ENCODE measurements around the gene P3H2.

DNA sequence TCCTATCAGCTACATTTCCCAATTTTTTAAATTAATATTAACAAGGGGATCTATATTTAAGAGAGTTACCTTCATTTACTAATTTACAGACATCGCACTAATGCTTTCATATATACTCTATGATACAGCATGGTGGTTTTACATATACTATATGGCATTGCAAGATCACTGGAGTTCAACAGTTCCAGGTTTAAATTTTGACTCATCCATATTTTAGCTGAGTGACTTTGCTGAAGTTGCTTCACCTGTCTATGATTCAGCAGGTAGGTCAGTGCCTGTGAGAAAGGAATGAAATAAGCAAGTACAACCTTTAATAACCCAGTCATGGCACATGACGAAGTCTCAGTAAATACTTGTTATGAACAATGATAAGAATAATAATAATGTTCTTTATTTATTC lies 211.1 kb downstream of the P3H2 start:
- TF ChIP-seq, protein P1, sequence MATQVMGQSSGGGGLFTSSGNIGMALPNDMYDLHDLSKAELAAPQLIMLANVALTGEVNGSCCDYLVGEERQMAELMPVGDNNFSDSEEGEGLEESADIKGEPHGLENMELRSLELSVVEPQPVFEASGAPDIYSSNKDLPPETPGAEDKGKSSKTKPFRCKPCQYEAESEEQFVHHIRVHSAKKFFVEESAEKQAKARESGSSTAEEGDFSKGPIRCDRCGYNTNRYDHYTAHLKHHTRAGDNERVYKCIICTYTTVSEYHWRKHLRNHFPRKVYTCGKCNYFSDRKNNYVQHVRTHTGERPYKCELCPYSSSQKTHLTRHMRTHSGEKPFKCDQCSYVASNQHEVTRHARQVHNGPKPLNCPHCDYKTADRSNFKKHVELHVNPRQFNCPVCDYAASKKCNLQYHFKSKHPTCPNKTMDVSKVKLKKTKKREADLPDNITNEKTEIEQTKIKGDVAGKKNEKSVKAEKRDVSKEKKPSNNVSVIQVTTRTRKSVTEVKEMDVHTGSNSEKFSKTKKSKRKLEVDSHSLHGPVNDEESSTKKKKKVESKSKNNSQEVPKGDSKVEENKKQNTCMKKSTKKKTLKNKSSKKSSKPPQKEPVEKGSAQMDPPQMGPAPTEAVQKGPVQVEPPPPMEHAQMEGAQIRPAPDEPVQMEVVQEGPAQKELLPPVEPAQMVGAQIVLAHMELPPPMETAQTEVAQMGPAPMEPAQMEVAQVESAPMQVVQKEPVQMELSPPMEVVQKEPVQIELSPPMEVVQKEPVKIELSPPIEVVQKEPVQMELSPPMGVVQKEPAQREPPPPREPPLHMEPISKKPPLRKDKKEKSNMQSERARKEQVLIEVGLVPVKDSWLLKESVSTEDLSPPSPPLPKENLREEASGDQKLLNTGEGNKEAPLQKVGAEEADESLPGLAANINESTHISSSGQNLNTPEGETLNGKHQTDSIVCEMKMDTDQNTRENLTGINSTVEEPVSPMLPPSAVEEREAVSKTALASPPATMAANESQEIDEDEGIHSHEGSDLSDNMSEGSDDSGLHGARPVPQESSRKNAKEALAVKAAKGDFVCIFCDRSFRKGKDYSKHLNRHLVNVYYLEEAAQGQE (IDR thresholded peaks at IDR 0.05; ENCODE audit: low read depth), result no peak
- TF ChIP-seq, protein P2, sequence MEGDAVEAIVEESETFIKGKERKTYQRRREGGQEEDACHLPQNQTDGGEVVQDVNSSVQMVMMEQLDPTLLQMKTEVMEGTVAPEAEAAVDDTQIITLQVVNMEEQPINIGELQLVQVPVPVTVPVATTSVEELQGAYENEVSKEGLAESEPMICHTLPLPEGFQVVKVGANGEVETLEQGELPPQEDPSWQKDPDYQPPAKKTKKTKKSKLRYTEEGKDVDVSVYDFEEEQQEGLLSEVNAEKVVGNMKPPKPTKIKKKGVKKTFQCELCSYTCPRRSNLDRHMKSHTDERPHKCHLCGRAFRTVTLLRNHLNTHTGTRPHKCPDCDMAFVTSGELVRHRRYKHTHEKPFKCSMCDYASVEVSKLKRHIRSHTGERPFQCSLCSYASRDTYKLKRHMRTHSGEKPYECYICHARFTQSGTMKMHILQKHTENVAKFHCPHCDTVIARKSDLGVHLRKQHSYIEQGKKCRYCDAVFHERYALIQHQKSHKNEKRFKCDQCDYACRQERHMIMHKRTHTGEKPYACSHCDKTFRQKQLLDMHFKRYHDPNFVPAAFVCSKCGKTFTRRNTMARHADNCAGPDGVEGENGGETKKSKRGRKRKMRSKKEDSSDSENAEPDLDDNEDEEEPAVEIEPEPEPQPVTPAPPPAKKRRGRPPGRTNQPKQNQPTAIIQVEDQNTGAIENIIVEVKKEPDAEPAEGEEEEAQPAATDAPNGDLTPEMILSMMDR (IDR thresholded peaks at IDR 0.05 in 2 of 3, conservative IDR thresholded peaks at IDR 0.05 in 1 of 3; ENCODE audit: borderline replicate concordance in 1 of 3, insufficient read depth in 1 of 3, low read depth in 2 of 3, low read length in 2 of 3), result no peak
- TF ChIP-seq, protein P3, sequence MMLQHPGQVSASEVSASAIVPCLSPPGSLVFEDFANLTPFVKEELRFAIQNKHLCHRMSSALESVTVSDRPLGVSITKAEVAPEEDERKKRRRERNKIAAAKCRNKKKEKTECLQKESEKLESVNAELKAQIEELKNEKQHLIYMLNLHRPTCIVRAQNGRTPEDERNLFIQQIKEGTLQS (IDR thresholded peaks at IDR 0.05), result no peak
- no peak for TF ChIP-seq TCF7L2 (IDR thresholded peaks at IDR 0.05; ENCODE audit: borderline replicate concordance, extremely low read depth, insufficient read depth, insufficient read length)
- TF ChIP-seq, protein P4, sequence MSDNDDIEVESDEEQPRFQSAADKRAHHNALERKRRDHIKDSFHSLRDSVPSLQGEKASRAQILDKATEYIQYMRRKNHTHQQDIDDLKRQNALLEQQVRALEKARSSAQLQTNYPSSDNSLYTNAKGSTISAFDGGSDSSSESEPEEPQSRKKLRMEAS (IDR thresholded peaks at IDR 0.05), result no peak
- TF ChIP-seq POLR2AphosphoS5 (IDR thresholded peaks at IDR 0.05; ENCODE audit: low read depth, low read length), result no peak
- TF ChIP-seq POLR2A (IDR thresholded peaks at IDR 0.05; ENCODE audit: borderline replicate concordance, extremely low read depth, insufficient read depth, insufficient read length), result no peak
- no peak for TF ChIP-seq YY1 (IDR thresholded peaks at IDR 0.05; ENCODE audit: extremely low read depth, insufficient replicate concordance, low read depth, low read length)
- TF ChIP-seq JUND (IDR thresholded peaks at IDR 0.05), result 0 out of 2 replicates have a peak, but pooled peaks have one; percentile 29
- TF ChIP-seq ELF1 (IDR thresholded peaks at IDR 0.05; ENCODE audit: borderline replicate concordance, low read depth), result no peak
- no peak for TF ChIP-seq EZH2 (IDR thresholded peaks at IDR 0.05)

Data from HCT116 (cell line).